HCT116 (cell line): ENCODE results near the gene POU2F3. TPM values are rescaled to one million over a fixed set of nuclear protein-coding genes. Genes with fewer than 3 reads are reported as not detected.

Experiments
- ATAC-seq: fragments of 200-7000 bp; cut with Tn5 transposase; 2 replicates; pipeline ENCODE4 v1.9.1; 2020; ENCODE audit warnings: mild to moderate bottlenecking, moderate library complexity
- BruUV-seq: library from RNA; stranded (reverse); fragments of 400-500 nt; replicated peaks from 2 replicates; lab custom pipeline; 2021; lab: Mats Ljungman, UMichigan
- CTCF ChIA-PET: fragments of 300-600 bp; sonication (Branson Sonifier 250); formaldehyde crosslinking; loops from one replicate; lab custom pipeline; 2021; ENCODE audit warnings: antibody characterized with exemption; lab: Charles Lee
- POLR2A ChIA-PET: fragments of 300-600, 350-600 bp; sonication (Branson Sonifier 250); formaldehyde crosslinking; loops from one replicate; lab custom pipeline; 2021; ENCODE audit warnings: antibody characterized with exemption; lab: Charles Lee
- RAD21 ChIA-PET, 2 experiments: fragments of 300-600 bp; sonication (Branson Sonifier 250); formaldehyde crosslinking; loops; one replicate each; lab custom pipeline; 2023; ENCODE audit warnings: low total read pairs in 2 of 2; ENCODE audit not compliant: uncharacterized antibody in 2 of 2, unreplicated experiment in 2 of 2, low non-redundant PET in 1 of 2; lab: Charles Lee
- DNase-seq: peaks from one replicate; pipeline ENCODE4 v3.0.0-alpha.2; 2010; ENCODE audit warnings: low read depth, low spot score
- H2AFZ ChIP-seq: fragments of 200-600 bp; shearing (Covaris generic), sonication (generic); 2 replicates; pipeline ENCODE4 v1.6.1; 2017; ENCODE audit warnings: low read depth, mixed run types, mixed read lengths, antibody characterized with exemption, low read length; ENCODE audit not compliant: poor library complexity, severe bottlenecking
- H3K27ac ChIP-seq: 2 replicates; pipeline ENCODE4 v1.5.1; 2012; ENCODE audit warnings: low read depth, low read length
- H3K27me3 ChIP-seq: fragments of 200-600 bp; sonication (generic); 2 replicates; pipeline ENCODE4 v1.6.1; 2016; ENCODE audit warnings: mixed run types, low read length, mixed read lengths; ENCODE audit not compliant: insufficient read depth
- H3K36me3 ChIP-seq, 2 experiments: fragments of 200-500 bp in 1 of 2; fragments of 200-600 bp in 1 of 2; sonication (Bioruptor generic) in 1 of 2; sonication (generic) in 1 of 2; 2 replicates each; pipeline versions ENCODE4 v1.5.1 to v1.6.1; 2014 to 2016; ENCODE audit warnings: low read length in 2 of 2, inconsistent platforms in 1 of 2, mixed read lengths in 1 of 2, mixed run types in 1 of 2; ENCODE audit not compliant: insufficient read depth in 2 of 2, control insufficient read depth in 1 of 2
- H3K4me1 ChIP-seq, 2 experiments: fragments of 200-600 bp in 1 of 2; sonication (generic) in 1 of 2; 2 replicates each; pipeline versions ENCODE4 v1.5.1 to v1.6.1; 2012 to 2017; ENCODE audit warnings: low read length in 2 of 2, inconsistent platforms in 1 of 2, mild to moderate bottlenecking in 1 of 2, mixed read lengths in 1 of 2, mixed run types in 1 of 2, moderate library complexity in 1 of 2; ENCODE audit not compliant: insufficient read depth in 2 of 2, control insufficient read depth in 1 of 2
- H3K4me2 ChIP-seq: fragments of 200-600 bp; sonication (generic); 2 replicates; pipeline ENCODE4 v1.6.1; 2017; ENCODE audit warnings: mixed run types, low read length, mixed read lengths
- H3K4me3 ChIP-seq, 2 experiments: fragments of 200-600 bp in 1 of 2; sonication (generic) in 1 of 2; replicated peaks in 1 of 2; 2 replicates each; pipeline ENCODE4 v1.5.1; 2011 to 2016; ENCODE audit warnings: low read length in 2 of 2, control low read depth in 1 of 2, low read depth in 1 of 2, mild to moderate bottlenecking in 1 of 2, mixed read lengths in 1 of 2, mixed run types in 1 of 2
- H3K79me2 ChIP-seq: fragments of 200-600 bp; sonication (generic); 2 replicates; pipeline ENCODE4 v1.6.1; 2017; ENCODE audit warnings: mild to moderate bottlenecking, mixed run types, low read length, moderate library complexity, mixed read lengths; ENCODE audit not compliant: insufficient read depth
- H3K9ac ChIP-seq: fragments of 200-600 bp; sonication (generic); 2 replicates; pipeline ENCODE4 v1.6.1; 2016; ENCODE audit warnings: low read length, mixed read lengths
- H3K9me2 ChIP-seq: fragments of 200-600 bp; sonication (generic), shearing (Covaris generic); 2 replicates; pipeline ENCODE4 v1.6.1; 2017; ENCODE audit warnings: mixed run types, mild to moderate bottlenecking, moderate library complexity; ENCODE audit not compliant: insufficient read depth
- H3K9me3 ChIP-seq, 2 experiments: fragments of 200-500 bp in 1 of 2; fragments of 200-600 bp in 1 of 2; sonication (Bioruptor generic) in 1 of 2; sonication (generic) in 1 of 2; 2 replicates each; pipeline ENCODE4 v1.6.1; 2014 to 2017; ENCODE audit warnings: low read length in 2 of 2, mixed read lengths in 2 of 2, inconsistent platforms in 1 of 2, low read depth in 1 of 2, mild to moderate bottlenecking in 1 of 2, mixed run types in 1 of 2, moderate library complexity in 1 of 2; ENCODE audit not compliant: control insufficient read depth in 1 of 2, insufficient read depth in 1 of 2
- H4K20me1 ChIP-seq: fragments of 200-600 bp; sonication (generic), shearing (Covaris generic); 2 replicates; pipeline ENCODE4 v1.6.1; 2017; ENCODE audit warnings: mixed run types, mild to moderate bottlenecking, moderate library complexity; ENCODE audit not compliant: insufficient read depth
- CBX3 ChIP-seq: IDR thresholded peaks from 2 replicates; pipeline ENCODE4 v1.6.1; 2012; ENCODE audit warnings: low read depth
- CEBPB ChIP-seq: IDR thresholded peaks from 2 replicates; pipeline ENCODE4 v1.6.1; 2012; ENCODE audit warnings: low read depth
- EGR1 ChIP-seq: IDR thresholded peaks from 2 replicates; pipeline ENCODE4 v1.6.1; 2012; ENCODE audit warnings: low read depth
- ELF1 ChIP-seq: IDR thresholded peaks from 2 replicates; pipeline ENCODE4 v1.6.1; 2012; ENCODE audit warnings: low read depth, borderline replicate concordance
- EZH2 ChIP-seq: fragments of 200-600 bp; sonication (generic); IDR thresholded peaks from 2 replicates; pipeline ENCODE4 v1.6.1; 2017; ENCODE audit warnings: antibody characterized with exemption, mixed run types
- EZH2phosphoT487 ChIP-seq: fragments of 200-600 bp; IDR thresholded peaks from 2 replicates; pipeline ENCODE4 v1.6.1; 2018; ENCODE audit warnings: antibody characterized with exemption, borderline replicate concordance
- JUND ChIP-seq: IDR thresholded peaks from 2 replicates; pipeline ENCODE4 v1.6.1; 2012
- POLR2AphosphoS5 ChIP-seq: IDR thresholded peaks from 2 replicates; pipeline ENCODE4 v1.6.1; 2011; ENCODE audit warnings: mild to moderate bottlenecking, low read depth, low read length, moderate library complexity
- RAD21 ChIP-seq: IDR thresholded peaks from 2 replicates; pipeline ENCODE4 v1.6.1; 2012; ENCODE audit warnings: low read depth, mild to moderate bottlenecking
- SIN3A ChIP-seq: IDR thresholded peaks from 2 replicates; pipeline ENCODE4 v1.6.1; 2012; ENCODE audit warnings: low read depth
- SP1 ChIP-seq: IDR thresholded peaks from 2 replicates; pipeline ENCODE4 v1.6.1; 2012; ENCODE audit warnings: low read depth
- SRF ChIP-seq: IDR thresholded peaks from 2 replicates; pipeline ENCODE4 v1.6.1; 2012; ENCODE audit warnings: low read depth
- TCF7L2 ChIP-seq: IDR thresholded peaks from 2 replicates; pipeline ENCODE4 v1.7.0; 2011; ENCODE audit warnings: borderline replicate concordance, inconsistent platforms; ENCODE audit not compliant: insufficient read depth, insufficient read length; ENCODE audit errors: extremely low read depth
- ZFX ChIP-seq: fragments of 450-650 bp; IDR thresholded peaks from 2 replicates; pipeline ENCODE4 v1.6.1; 2017
- ZNF274 ChIP-seq: fragments of 200-500 bp; sonication (Bioruptor generic); IDR thresholded peaks from 2 replicates; pipeline ENCODE4 v1.6.1; 2014; ENCODE audit warnings: mild to moderate bottlenecking, low read depth, low read length, inconsistent platforms
- intact Hi-C: fragments of 100-400 bp; cut with micrococcal nuclease; formaldehyde crosslinking; loops from 2 replicates; pipeline ENCODE4 v1.10.0; 2022
- total RNA-seq: library from RNA; stranded (reverse); gene quantifications from one replicate; pipeline ENCODE4 v1.2.1, GENCODE V29; 2021; ENCODE audit not compliant: unreplicated experiment
- TF ChIP-seq, protein P1 (sequence below): IDR thresholded peaks from 2 replicates; pipeline ENCODE4 v1.6.1; 2012
- TF ChIP-seq, protein P2 (sequence below): IDR thresholded peaks from 2 replicates; pipeline ENCODE4 v1.6.1; 2011; ENCODE audit warnings: mild to moderate bottlenecking, low read length, moderate library complexity; ENCODE audit not compliant: insufficient replicate concordance; ENCODE audit errors: extremely low read depth
- TF ChIP-seq, protein P3 (sequence below): IDR thresholded peaks from 2 replicates; pipeline ENCODE4 v1.6.1; 2012; ENCODE audit warnings: low read depth
- TF ChIP-seq, protein P4 (sequence below): IDR thresholded peaks from 2 replicates; pipeline ENCODE4 v1.6.1; 2012
- TF ChIP-seq, protein P5 (sequence below), 3 experiments: fragments of 200-600 bp in 1 of 3; sonication (generic) in 1 of 3; IDR thresholded peaks in 2 of 3; conservative IDR thresholded peaks in 1 of 3; 2 replicates each; pipeline ENCODE4 v1.5.1; 2012 to 2017; ENCODE audit warnings: low read depth in 2 of 3, low read length in 2 of 3, antibody characterized with exemption in 1 of 3, borderline replicate concordance in 1 of 3, control low read depth in 1 of 3, mild to moderate bottlenecking in 1 of 3, mixed read lengths in 1 of 3, mixed run types in 1 of 3, moderate library complexity in 1 of 3; ENCODE audit not compliant: insufficient read depth in 1 of 3

POU2F3 gene
- total RNA-seq, 1 experiment from 2014 or later = 0.15 TPM

DNA sequence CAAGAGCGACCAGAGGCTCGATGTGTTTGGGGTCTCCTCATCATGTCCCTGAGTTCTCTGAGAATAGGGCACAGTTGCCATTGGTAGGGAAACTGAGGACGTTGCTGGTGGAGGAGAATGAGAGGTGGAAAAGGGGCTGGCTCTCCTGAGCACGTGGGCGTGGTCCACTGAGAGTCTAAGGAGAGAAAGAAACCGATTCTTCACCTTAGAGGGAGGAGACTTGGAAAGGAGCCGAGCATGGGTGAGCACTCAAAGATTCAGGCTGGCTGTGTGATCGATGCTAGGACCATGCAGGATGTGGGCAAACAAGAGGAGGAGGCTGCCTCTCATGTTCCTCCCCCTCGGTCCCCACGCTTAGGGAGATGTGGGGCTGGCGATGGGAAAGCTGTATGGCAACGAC lies 65.3 kb downstream of the POU2F3 start:
- ChIA-PET RAD21 (no interaction called here), POLR2A (interaction anchor here (2.3 kb wide), 1 partner anchor 69 kb away, joined by 10 read pairs; no protein-coding TSS in a partner anchor), CTCF (interaction anchor here (1.1 to 11.3 kb wide), 3 partner anchors 13 to 136 kb away, joined by 3 to 240 read pairs (median 4); partner anchors contain the start of gene POU2F3)
- no peak overlapping the region for H3K9ac ChIP-seq
- no peaks in the 10 kb centered on the region for H3K79me2 ChIP-seq
- no peaks in the 10 kb centered on the region for H3K27me3 ChIP-seq
- no peak overlapping the region for H3K4me3 ChIP-seq
- H3K36me3 ChIP-seq = no peaks in the 10 kb centered on the region
- peaks cover 23 to 73% of the 10 kb centered on the region in 2 experiments for H3K4me1 ChIP-seq
- H3K4me2 ChIP-seq = peak overlapping the region; percentile 72
- no peaks in the 10 kb centered on the region for H3K9me3 ChIP-seq
- intact Hi-C loops = no loop called here
- no peak overlapping the region for H3K27ac ChIP-seq
- ATAC-seq = no peak
- no peaks in the 10 kb centered on the region for H4K20me1 ChIP-seq
- no peak for DNase-seq
- TF ChIP-seq SRF (no peak), ZNF274 (no peak), POLR2AphosphoS5 (no peak), CBX3 (no peak), EGR1 (no peak), JUND (no peak), SIN3A (no peak), EZH2 (no peak), ZFX (no peak), TCF7L2 (no peak), CEBPB (no peak), RAD21 (no peak), ELF1 (no peak), EZH2phosphoT487 (no peak), SP1 (no peak)
- TF ChIP-seq, protein P1, sequence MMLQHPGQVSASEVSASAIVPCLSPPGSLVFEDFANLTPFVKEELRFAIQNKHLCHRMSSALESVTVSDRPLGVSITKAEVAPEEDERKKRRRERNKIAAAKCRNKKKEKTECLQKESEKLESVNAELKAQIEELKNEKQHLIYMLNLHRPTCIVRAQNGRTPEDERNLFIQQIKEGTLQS = no peak
- TF ChIP-seq, protein P2, sequence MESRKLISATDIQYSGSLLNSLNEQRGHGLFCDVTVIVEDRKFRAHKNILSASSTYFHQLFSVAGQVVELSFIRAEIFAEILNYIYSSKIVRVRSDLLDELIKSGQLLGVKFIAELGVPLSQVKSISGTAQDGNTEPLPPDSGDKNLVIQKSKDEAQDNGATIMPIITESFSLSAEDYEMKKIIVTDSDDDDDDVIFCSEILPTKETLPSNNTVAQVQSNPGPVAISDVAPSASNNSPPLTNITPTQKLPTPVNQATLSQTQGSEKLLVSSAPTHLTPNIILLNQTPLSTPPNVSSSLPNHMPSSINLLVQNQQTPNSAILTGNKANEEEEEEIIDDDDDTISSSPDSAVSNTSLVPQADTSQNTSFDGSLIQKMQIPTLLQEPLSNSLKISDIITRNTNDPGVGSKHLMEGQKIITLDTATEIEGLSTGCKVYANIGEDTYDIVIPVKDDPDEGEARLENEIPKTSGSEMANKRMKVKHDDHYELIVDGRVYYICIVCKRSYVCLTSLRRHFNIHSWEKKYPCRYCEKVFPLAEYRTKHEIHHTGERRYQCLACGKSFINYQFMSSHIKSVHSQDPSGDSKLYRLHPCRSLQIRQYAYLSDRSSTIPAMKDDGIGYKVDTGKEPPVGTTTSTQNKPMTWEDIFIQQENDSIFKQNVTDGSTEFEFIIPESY = no peak
- TF ChIP-seq, protein P3, sequence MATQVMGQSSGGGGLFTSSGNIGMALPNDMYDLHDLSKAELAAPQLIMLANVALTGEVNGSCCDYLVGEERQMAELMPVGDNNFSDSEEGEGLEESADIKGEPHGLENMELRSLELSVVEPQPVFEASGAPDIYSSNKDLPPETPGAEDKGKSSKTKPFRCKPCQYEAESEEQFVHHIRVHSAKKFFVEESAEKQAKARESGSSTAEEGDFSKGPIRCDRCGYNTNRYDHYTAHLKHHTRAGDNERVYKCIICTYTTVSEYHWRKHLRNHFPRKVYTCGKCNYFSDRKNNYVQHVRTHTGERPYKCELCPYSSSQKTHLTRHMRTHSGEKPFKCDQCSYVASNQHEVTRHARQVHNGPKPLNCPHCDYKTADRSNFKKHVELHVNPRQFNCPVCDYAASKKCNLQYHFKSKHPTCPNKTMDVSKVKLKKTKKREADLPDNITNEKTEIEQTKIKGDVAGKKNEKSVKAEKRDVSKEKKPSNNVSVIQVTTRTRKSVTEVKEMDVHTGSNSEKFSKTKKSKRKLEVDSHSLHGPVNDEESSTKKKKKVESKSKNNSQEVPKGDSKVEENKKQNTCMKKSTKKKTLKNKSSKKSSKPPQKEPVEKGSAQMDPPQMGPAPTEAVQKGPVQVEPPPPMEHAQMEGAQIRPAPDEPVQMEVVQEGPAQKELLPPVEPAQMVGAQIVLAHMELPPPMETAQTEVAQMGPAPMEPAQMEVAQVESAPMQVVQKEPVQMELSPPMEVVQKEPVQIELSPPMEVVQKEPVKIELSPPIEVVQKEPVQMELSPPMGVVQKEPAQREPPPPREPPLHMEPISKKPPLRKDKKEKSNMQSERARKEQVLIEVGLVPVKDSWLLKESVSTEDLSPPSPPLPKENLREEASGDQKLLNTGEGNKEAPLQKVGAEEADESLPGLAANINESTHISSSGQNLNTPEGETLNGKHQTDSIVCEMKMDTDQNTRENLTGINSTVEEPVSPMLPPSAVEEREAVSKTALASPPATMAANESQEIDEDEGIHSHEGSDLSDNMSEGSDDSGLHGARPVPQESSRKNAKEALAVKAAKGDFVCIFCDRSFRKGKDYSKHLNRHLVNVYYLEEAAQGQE = no peak
- TF ChIP-seq, protein P4, sequence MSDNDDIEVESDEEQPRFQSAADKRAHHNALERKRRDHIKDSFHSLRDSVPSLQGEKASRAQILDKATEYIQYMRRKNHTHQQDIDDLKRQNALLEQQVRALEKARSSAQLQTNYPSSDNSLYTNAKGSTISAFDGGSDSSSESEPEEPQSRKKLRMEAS = no peak
- TF ChIP-seq, protein P5, sequence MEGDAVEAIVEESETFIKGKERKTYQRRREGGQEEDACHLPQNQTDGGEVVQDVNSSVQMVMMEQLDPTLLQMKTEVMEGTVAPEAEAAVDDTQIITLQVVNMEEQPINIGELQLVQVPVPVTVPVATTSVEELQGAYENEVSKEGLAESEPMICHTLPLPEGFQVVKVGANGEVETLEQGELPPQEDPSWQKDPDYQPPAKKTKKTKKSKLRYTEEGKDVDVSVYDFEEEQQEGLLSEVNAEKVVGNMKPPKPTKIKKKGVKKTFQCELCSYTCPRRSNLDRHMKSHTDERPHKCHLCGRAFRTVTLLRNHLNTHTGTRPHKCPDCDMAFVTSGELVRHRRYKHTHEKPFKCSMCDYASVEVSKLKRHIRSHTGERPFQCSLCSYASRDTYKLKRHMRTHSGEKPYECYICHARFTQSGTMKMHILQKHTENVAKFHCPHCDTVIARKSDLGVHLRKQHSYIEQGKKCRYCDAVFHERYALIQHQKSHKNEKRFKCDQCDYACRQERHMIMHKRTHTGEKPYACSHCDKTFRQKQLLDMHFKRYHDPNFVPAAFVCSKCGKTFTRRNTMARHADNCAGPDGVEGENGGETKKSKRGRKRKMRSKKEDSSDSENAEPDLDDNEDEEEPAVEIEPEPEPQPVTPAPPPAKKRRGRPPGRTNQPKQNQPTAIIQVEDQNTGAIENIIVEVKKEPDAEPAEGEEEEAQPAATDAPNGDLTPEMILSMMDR (IDR thresholded peaks at IDR 0.05 in 2 of 3, conservative IDR thresholded peaks at IDR 0.05 in 1 of 3; ENCODE audit: borderline replicate concordance in 1 of 3, insufficient read depth in 1 of 3, low read depth in 2 of 3, low read length in 2 of 3) = no peak
- no peaks in the 10 kb centered on the region for H3K9me2 ChIP-seq
- no peak overlapping the region for H2AFZ ChIP-seq
- no TSS peak for BruUV-seq
